Activated T-helper 1 cell treated with anti-CD3 and anti-CD28 coated beads, Interleukin-2, amount 50 U/mL, for 16 hours (primary cell): ENCODE measurements around the gene PARD3B.
"Not testable (repeated sequence)": the region's sequence is repeated elsewhere in the genome, so short reads cannot be mapped to it uniquely, and the experiment has no call there.

Experiments
- DNase-seq, 2 donors: peaks; one replicate each; pipeline ENCODE4 v3.0.0-alpha.2; 2020; ENCODE audit warnings: low read depth in 1 of 2, low spot score in 1 of 2

The PARD3B gene

GRCh38 chr2:204541637-204542036, 3.6 kb upstream of the PARD3B start:
- no peak for DNase-seq

GRCh38 chr2:204542982-204543608, 2.2 kb upstream of the PARD3B start:
- DNase-seq: no peak

GRCh38 chr2:204545861-204546735, 823 bp downstream of the PARD3B start:
- DNase-seq: no peak

GRCh38 chr2:204550751-204551511, 5.7 kb downstream of the PARD3B start:
- DNase-seq: no peak

- no peak for DNase-seq
Observed at GRCh38 chr2:204551512-204551863, 6.2 kb downstream of the PARD3B start.

- no peak for DNase-seq
Observed at GRCh38 chr2:204557604-204558003, 12.3 kb downstream of the PARD3B start.

GRCh38 chr2:204559358-204559757, 14.1 kb downstream of the PARD3B start:
- DNase-seq: not testable (repeated sequence)

GRCh38 chr2:204560902-204561301, 15.6 kb downstream of the PARD3B start:
- no peak for DNase-seq

- no peak for DNase-seq
Observed at GRCh38 chr2:204561771-204562170, 16.5 kb downstream of the PARD3B start.

GRCh38 chr2:204566439-204566838, 21.2 kb downstream of the PARD3B start:
- DNase-seq: no peak

GRCh38 chr2:204570421-204570820, 25.1 kb downstream of the PARD3B start:
- DNase-seq: no peak

- no peak for DNase-seq
Observed at GRCh38 chr2:204571041-204571440, 25.8 kb downstream of the PARD3B start.

GRCh38 chr2:204571911-204572310, 26.6 kb downstream of the PARD3B start:
- DNase-seq: no peak

GRCh38 chr2:204573221-204573620, 27.9 kb downstream of the PARD3B start:
- DNase-seq: no peak

GRCh38 chr2:204574486-204574885, 29.2 kb downstream of the PARD3B start:
- no peak for DNase-seq

GRCh38 chr2:204575463-204575862, 30.2 kb downstream of the PARD3B start:
- no peak for DNase-seq

GRCh38 chr2:204576362-204576979, 31.2 kb downstream of the PARD3B start:
- DNase-seq: no peak

GRCh38 chr2:204578928-204579598, 33.8 kb downstream of the PARD3B start:
- no peak for DNase-seq

GRCh38 chr2:204581946-204582345, 36.7 kb downstream of the PARD3B start:
- DNase-seq: no peak

GRCh38 chr2:204583773-204584172, 38.5 kb downstream of the PARD3B start:
- no peak for DNase-seq

- no peak for DNase-seq
Observed at GRCh38 chr2:204585930-204586329, 40.7 kb downstream of the PARD3B start.
